ENCODE data around the gene ADRA2A.

DNA sequence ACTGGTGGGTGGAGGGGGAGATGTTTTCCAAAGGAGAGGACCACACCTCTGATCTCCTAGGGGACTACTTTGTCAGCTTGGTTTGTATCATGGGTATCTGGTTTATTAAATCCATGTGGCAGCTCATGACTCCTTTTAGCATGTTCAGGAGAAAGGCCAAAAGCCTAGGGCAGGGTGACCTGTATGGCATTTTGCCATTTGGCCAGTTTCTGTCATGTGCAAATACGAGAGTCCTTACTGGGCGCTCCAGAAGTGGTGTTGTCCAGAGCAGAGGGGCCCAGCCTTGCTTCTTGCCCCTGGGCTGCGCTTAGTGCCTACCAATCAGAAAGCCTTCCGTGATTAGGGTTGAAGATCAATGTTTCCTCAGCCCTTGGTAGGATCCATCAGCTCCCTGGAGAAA, 31.0 kb downstream of the ADRA2A start:
- TF ChIP-seq, protein P1, sequence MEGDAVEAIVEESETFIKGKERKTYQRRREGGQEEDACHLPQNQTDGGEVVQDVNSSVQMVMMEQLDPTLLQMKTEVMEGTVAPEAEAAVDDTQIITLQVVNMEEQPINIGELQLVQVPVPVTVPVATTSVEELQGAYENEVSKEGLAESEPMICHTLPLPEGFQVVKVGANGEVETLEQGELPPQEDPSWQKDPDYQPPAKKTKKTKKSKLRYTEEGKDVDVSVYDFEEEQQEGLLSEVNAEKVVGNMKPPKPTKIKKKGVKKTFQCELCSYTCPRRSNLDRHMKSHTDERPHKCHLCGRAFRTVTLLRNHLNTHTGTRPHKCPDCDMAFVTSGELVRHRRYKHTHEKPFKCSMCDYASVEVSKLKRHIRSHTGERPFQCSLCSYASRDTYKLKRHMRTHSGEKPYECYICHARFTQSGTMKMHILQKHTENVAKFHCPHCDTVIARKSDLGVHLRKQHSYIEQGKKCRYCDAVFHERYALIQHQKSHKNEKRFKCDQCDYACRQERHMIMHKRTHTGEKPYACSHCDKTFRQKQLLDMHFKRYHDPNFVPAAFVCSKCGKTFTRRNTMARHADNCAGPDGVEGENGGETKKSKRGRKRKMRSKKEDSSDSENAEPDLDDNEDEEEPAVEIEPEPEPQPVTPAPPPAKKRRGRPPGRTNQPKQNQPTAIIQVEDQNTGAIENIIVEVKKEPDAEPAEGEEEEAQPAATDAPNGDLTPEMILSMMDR (IDR thresholded peaks at IDR 0.05) = no peak
- no peak for TF ChIP-seq POLR2A (IDR thresholded peaks at IDR 0.05)
